ENCODE measurements around the gene DAB1.

DNA sequence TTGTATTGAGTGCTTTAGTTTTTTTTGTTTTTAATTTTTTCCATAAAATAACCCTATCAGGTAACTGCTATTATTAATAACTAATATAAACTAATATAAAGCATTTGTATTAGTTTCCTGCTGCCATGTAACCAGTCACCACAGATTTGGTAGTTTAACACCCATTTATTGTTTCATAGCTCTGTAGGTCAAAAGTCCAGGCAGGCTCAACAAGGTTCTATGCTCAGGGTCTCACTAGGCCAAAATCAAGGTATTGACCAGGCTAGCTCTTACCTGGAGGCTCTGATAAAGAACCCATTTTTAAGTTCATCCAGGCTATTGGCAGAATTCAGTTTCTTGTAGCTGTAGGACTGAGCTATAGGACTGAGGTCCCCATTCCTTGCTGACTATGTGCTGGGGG, 189.4 kb downstream of the DAB1 start:
- no peak for TF ChIP-seq POLR2A (IDR thresholded peaks at IDR 0.05)
- TF ChIP-seq, protein P1, sequence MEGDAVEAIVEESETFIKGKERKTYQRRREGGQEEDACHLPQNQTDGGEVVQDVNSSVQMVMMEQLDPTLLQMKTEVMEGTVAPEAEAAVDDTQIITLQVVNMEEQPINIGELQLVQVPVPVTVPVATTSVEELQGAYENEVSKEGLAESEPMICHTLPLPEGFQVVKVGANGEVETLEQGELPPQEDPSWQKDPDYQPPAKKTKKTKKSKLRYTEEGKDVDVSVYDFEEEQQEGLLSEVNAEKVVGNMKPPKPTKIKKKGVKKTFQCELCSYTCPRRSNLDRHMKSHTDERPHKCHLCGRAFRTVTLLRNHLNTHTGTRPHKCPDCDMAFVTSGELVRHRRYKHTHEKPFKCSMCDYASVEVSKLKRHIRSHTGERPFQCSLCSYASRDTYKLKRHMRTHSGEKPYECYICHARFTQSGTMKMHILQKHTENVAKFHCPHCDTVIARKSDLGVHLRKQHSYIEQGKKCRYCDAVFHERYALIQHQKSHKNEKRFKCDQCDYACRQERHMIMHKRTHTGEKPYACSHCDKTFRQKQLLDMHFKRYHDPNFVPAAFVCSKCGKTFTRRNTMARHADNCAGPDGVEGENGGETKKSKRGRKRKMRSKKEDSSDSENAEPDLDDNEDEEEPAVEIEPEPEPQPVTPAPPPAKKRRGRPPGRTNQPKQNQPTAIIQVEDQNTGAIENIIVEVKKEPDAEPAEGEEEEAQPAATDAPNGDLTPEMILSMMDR (IDR thresholded peaks at IDR 0.05), result no peak

Measured in right lobe of liver (tissue), 4 donors.